Kidney epithelial cell (primary cell): ENCODE data around the gene PIEZO2. TPM values are rescaled to one million over a fixed set of nuclear protein-coding genes. Genes with fewer than 3 reads are reported as not detected.

ENCODE experiments used
- DNase-seq: peaks from one replicate; pipeline ENCODE4 v3.0.0-alpha.2; 2010; ENCODE audit warnings: low read depth
- H3K27me3 ChIP-seq: 2 replicates; pipeline ENCODE4 v1.6.0; 2011; ENCODE audit warnings: low read length; ENCODE audit not compliant: control insufficient read depth, insufficient read depth
- H3K36me3 ChIP-seq: 2 replicates; pipeline ENCODE4 v1.5.1; 2011; ENCODE audit warnings: low read length; ENCODE audit not compliant: control insufficient read depth, insufficient read depth
- H3K4me3 ChIP-seq: 2 replicates; pipeline ENCODE4 v1.5.1; 2011; ENCODE audit warnings: low read depth, mild to moderate bottlenecking, control low read depth, low read length
- total RNA-seq: library from RNA; depleted of rRNA; stranded (reverse); fragments of >200 nt; gene quantifications from 2 replicates; pipeline ENCODE4 v1.2.3, GENCODE V29; 2015
- TF ChIP-seq, protein P1 (sequence below): IDR thresholded peaks from 2 replicates; pipeline ENCODE4 v1.5.1; 2011; ENCODE audit warnings: mild to moderate bottlenecking, moderate library complexity, low read length, control low read depth, inconsistent platforms; ENCODE audit not compliant: insufficient read depth, poor library complexity, severe bottlenecking

PIEZO2 gene
- total RNA-seq, 1 donor from 2014 or later = 1.8 TPM

DNA sequence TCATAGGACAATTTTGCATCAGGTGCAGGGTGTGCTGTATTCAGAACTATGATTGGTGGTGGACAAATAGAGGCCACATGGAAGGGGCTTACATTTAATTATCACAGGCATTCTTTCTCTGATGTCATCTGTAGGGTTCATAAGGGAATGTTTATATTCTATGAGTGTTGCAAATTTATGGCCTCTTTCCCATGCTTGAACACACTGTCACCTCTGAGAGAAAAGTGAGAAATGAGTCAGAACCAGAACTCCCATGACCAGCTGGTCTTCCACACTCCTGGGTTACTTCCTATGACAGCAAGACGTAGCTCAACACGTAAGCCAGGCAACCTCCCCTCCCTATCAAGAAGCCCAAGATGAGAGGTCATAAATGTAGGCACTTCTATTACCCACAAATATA, 310.8 kb downstream of the PIEZO2 start:
- no peak overlapping the region for H3K4me3 ChIP-seq
- DNase-seq = no peak
- TF ChIP-seq, protein P1, sequence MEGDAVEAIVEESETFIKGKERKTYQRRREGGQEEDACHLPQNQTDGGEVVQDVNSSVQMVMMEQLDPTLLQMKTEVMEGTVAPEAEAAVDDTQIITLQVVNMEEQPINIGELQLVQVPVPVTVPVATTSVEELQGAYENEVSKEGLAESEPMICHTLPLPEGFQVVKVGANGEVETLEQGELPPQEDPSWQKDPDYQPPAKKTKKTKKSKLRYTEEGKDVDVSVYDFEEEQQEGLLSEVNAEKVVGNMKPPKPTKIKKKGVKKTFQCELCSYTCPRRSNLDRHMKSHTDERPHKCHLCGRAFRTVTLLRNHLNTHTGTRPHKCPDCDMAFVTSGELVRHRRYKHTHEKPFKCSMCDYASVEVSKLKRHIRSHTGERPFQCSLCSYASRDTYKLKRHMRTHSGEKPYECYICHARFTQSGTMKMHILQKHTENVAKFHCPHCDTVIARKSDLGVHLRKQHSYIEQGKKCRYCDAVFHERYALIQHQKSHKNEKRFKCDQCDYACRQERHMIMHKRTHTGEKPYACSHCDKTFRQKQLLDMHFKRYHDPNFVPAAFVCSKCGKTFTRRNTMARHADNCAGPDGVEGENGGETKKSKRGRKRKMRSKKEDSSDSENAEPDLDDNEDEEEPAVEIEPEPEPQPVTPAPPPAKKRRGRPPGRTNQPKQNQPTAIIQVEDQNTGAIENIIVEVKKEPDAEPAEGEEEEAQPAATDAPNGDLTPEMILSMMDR = no peak
- H3K36me3 ChIP-seq = no peaks in the 10 kb centered on the region
- H3K27me3 ChIP-seq = no peaks in the 10 kb centered on the region

DNA sequence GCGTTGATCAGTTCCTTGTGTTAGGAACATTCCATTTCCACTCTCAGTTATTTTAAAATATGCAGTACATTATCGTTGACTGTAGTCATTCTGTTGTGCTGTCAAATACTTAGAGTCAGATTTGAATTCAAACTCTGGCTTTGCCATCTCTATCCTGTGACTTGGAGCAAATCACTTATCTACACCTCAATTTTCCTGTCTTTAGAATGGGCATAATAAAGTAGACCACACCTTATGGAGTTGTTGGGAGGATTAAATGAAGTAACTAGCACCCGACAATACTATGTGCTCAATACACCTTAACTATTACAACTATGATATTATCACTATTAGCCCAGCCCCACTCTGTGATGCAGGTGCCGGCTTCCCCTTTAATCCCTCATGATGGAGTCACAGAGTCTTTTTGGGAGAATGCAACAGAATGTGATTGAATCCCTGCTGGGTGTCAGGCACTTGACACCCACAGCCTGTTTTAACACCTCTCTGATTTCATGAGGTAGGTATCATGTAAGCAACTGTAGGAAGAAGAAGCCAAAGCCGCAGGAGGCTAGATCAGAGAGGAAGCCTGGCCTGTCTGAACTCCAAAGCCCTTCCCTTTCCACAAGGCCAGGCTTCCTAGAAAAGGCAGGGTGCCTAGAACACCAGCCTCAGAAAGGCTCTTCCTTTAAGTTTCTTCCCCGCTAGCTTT, 315.1 kb downstream of the PIEZO2 start:
- H3K4me3 ChIP-seq = no peak overlapping the region
- H3K36me3 ChIP-seq = no peaks in the 10 kb centered on the region
- DNase-seq = no peak
- TF ChIP-seq, protein P1 = no peak
- no peaks in the 10 kb centered on the region for H3K27me3 ChIP-seq

DNA sequence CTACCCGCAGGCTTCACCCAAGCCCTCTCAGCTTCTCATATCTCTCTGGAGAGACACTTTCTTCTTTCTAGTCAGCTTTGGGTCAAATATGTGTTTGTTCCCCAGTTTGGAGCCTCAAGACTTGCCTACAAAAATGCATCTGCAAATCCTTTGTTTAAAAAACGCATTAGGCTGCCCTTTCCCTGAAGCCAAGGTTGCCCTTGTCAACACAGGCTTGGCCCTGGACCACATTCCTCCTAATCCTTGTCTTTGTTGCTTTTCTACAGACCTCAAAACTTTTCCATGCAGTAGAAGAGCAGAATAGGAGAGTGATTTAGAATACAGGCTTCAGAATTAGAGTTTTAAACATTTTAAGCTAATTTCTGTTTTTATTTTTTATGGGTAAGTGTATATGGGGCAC, 315.7 kb downstream of the PIEZO2 start:
- TF ChIP-seq, protein P1 = no peak
- Histone ChIP-seq H3K27me3 (no peaks in the 10 kb centered on the region), H3K36me3 (no peaks in the 10 kb centered on the region), H3K4me3 (no peak overlapping the region)
- DNase-seq = no peak

DNA sequence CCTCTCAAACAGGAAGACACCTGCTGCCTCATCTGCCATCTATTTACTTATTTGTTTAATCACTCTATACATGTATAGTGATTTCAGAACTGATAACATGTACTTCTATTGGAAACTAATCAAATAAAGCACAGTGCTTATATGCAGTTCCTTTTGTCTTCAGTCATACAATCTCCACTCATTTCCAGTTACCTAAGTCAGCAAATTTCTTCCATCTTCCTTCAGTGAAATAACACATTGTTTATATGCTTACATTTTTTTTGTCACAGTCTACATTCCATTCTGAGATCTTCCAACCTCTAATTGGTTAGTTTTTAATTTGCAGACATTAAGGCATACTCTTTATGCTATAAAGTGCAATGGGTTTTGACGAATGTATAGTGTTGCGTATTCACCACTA, 323.0 kb downstream of the PIEZO2 start:
- no peak overlapping the region for H3K4me3 ChIP-seq
- TF ChIP-seq, protein P1 = no peak
- H3K27me3 ChIP-seq = no peaks in the 10 kb centered on the region
- no peaks in the 10 kb centered on the region for H3K36me3 ChIP-seq
- no peak for DNase-seq

DNA sequence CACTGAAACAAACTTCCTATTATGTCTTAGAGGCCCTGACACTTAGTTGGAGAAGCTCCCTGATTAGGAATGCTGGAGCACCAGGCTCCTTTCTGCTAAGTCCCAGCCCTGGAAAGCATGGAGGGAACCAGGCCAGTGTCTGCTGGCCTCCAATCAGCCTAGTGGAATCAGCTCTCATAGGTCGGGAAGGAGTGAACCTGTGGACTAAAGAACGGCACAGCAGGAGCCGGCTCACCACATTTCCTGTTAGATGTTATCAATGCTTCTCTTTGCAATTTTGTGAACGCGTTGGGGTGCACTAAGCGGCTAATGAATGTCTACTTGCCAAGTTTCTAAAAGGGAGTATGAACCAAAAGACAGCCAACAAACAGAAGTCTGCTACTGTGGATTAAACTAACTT, 326.9 kb downstream of the PIEZO2 start:
- DNase-seq = no peak

More for the DNA sequence above, 326.9 kb downstream of the PIEZO2 start:
- TF ChIP-seq, protein P1 = no peak
- no peaks in the 10 kb centered on the region for H3K27me3 ChIP-seq
- no peak overlapping the region for H3K4me3 ChIP-seq
- H3K36me3 ChIP-seq = no peaks in the 10 kb centered on the region
